ENCODE results near the gene CCDC182. TPM values are rescaled to one million over a fixed set of nuclear protein-coding genes. Genes with fewer than 3 reads are reported as not detected.

CCDC182 gene
- polyA plus RNA-seq, 4 donors = not detected

GRCh38 chr17:57744195-57745170 is 616 bp downstream of the CCDC182 start:
- 85 to 88% (median 85%) methylated on average over 26 of the region's 26 CpGs for WGBS, 3 donors
- H3K27ac ChIP-seq (ENCODE audit: low read depth in 1 of 3, low read length in 2 of 3) = no peak overlapping the region
- peaks cover 0 to 3% (median 0%) of the 10 kb centered on the region in 3 donors for H3K4me1 ChIP-seq (ENCODE audit: control insufficient read depth in 3 of 3, insufficient read depth in 2 of 3, low read depth in 1 of 3, low read length in 2 of 3)
- H3K27me3 ChIP-seq (ENCODE audit: control insufficient read depth in 3 of 3, insufficient read depth in 3 of 3, low read length in 3 of 3) = peaks cover 0 to 11% (median 0%) of the 10 kb centered on the region in 3 donors
- no peak overlapping the region for H3K4me3 ChIP-seq (ENCODE audit: low read depth in 1 of 3, low read length in 3 of 3)
- FAIRE-seq = no peak
- no peaks in the 10 kb centered on the region for H3K9me3 ChIP-seq (ENCODE audit: control insufficient read depth in 2 of 2, insufficient read depth in 1 of 2, low read depth in 1 of 2, low read length in 1 of 2)
- DNase-seq = no peak
- no peaks in the 10 kb centered on the region for H3K36me3 ChIP-seq (ENCODE audit: control insufficient read depth in 3 of 3, insufficient read depth in 2 of 3, low read depth in 1 of 3, low read length in 3 of 3)

- DNase-seq = no peak
- Histone ChIP-seq H3K9me3 (ENCODE audit: control insufficient read depth in 2 of 2, insufficient read depth in 1 of 2, low read depth in 1 of 2, low read length in 1 of 2) (no peaks in the 10 kb centered on the region), H3K27ac (ENCODE audit: low read depth in 1 of 3, low read length in 2 of 3) (no peak overlapping the region), H3K4me3 (ENCODE audit: low read depth in 1 of 3, low read length in 3 of 3) (no peak overlapping the region), H3K36me3 (ENCODE audit: control insufficient read depth in 3 of 3, insufficient read depth in 2 of 3, low read depth in 1 of 3, low read length in 3 of 3) (no peaks in the 10 kb centered on the region), H3K4me1 (ENCODE audit: control insufficient read depth in 3 of 3, insufficient read depth in 2 of 3, low read depth in 1 of 3, low read length in 2 of 3) (no peaks in the 10 kb centered on the region), H3K27me3 (ENCODE audit: control insufficient read depth in 3 of 3, insufficient read depth in 3 of 3, low read length in 3 of 3) (peaks cover 0 to 4% (median 0%) of the 10 kb centered on the region in 3 donors)
- FAIRE-seq = no peak
- WGBS, 3 donors = 34 to 50% (median 48%) methylated on average over 2 of the region's 2 CpGs
These were observed 4.9 kb downstream of the CCDC182 start for GRCh38 chr17:57740235-57740528.

GRCh38 chr17:57739402-57740234 is 5.5 kb downstream of the CCDC182 start:
- no peaks in the 10 kb centered on the region for H3K36me3 ChIP-seq (ENCODE audit: control insufficient read depth in 3 of 3, insufficient read depth in 2 of 3, low read depth in 1 of 3, low read length in 3 of 3)
- no peak overlapping the region for H3K27ac ChIP-seq (ENCODE audit: low read depth in 1 of 3, low read length in 2 of 3)
- FAIRE-seq (no peak), DNase-seq (peak; percentile 57 to 59)
- no peaks in the 10 kb centered on the region for H3K4me1 ChIP-seq (ENCODE audit: control insufficient read depth in 3 of 3, insufficient read depth in 2 of 3, low read depth in 1 of 3, low read length in 2 of 3)
- H3K27me3 ChIP-seq (ENCODE audit: control insufficient read depth in 3 of 3, insufficient read depth in 3 of 3, low read length in 3 of 3) = peaks cover 0 to under 1% (median 0%) of the 10 kb centered on the region in 3 donors
- no peaks in the 10 kb centered on the region for H3K9me3 ChIP-seq (ENCODE audit: control insufficient read depth in 2 of 2, insufficient read depth in 1 of 2, low read depth in 1 of 2, low read length in 1 of 2)
- no peak overlapping the region for H3K4me3 ChIP-seq (ENCODE audit: low read depth in 1 of 3, low read length in 3 of 3)
- 20 to 62% (median 29%) methylated on average over 1 of the region's 1 CpG for WGBS, 3 donors

GRCh38 chr17:57737450-57737849 is 7.6 kb downstream of the CCDC182 start:
- FAIRE-seq = no peak
- WGBS, 3 donors = 67 to 76% (median 71%) methylated on average over 3 of the region's 3 CpGs
- H3K4me3 ChIP-seq (ENCODE audit: low read depth in 1 of 3, low read length in 3 of 3) = no peak overlapping the region
- no peaks in the 10 kb centered on the region for H3K4me1 ChIP-seq (ENCODE audit: control insufficient read depth in 3 of 3, insufficient read depth in 2 of 3, low read depth in 1 of 3, low read length in 2 of 3)
- H3K36me3 ChIP-seq (ENCODE audit: control insufficient read depth in 3 of 3, insufficient read depth in 2 of 3, low read depth in 1 of 3, low read length in 3 of 3) = no peaks in the 10 kb centered on the region
- no peak for DNase-seq
- no peaks in the 10 kb centered on the region for H3K9me3 ChIP-seq (ENCODE audit: control insufficient read depth in 2 of 2, insufficient read depth in 1 of 2, low read depth in 1 of 2, low read length in 1 of 2)
- H3K27ac ChIP-seq (ENCODE audit: low read depth in 1 of 3, low read length in 2 of 3) = no peak overlapping the region
- no peaks in the 10 kb centered on the region for H3K27me3 ChIP-seq (ENCODE audit: control insufficient read depth in 3 of 3, insufficient read depth in 3 of 3, low read length in 3 of 3)

- Histone ChIP-seq H3K4me3 (ENCODE audit: low read depth in 1 of 3, low read length in 3 of 3) (no peak overlapping the region), H3K9me3 (ENCODE audit: control insufficient read depth in 2 of 2, insufficient read depth in 1 of 2, low read depth in 1 of 2, low read length in 1 of 2) (no peaks in the 10 kb centered on the region), H3K27ac (ENCODE audit: low read depth in 1 of 3, low read length in 2 of 3) (no peak overlapping the region), H3K36me3 (ENCODE audit: control insufficient read depth in 3 of 3, insufficient read depth in 2 of 3, low read depth in 1 of 3, low read length in 3 of 3) (no peaks in the 10 kb centered on the region), H3K27me3 (ENCODE audit: control insufficient read depth in 3 of 3, insufficient read depth in 3 of 3, low read length in 3 of 3) (peaks cover 0 to 2% (median 0%) of the 10 kb centered on the region in 3 donors), H3K4me1 (ENCODE audit: control insufficient read depth in 3 of 3, insufficient read depth in 2 of 3, low read depth in 1 of 3, low read length in 2 of 3) (no peaks in the 10 kb centered on the region)
- FAIRE-seq (no peak), DNase-seq (peak; percentile 11 to 16)
- 69 to 78% (median 76%) methylated on average over 6 of the region's 6 CpGs for WGBS, 3 donors
These were observed 9.4 kb downstream of the CCDC182 start for GRCh38 chr17:57735707-57736106.

GRCh38 chr17:57735230-57735629 is 9.9 kb downstream of the CCDC182 start:
- 81 to 88% (median 81%) methylated on average over 3 of the region's 3 CpGs for WGBS, 3 donors
- Histone ChIP-seq H3K9me3 (ENCODE audit: control insufficient read depth in 2 of 2, insufficient read depth in 1 of 2, low read depth in 1 of 2, low read length in 1 of 2) (no peaks in the 10 kb centered on the region), H3K27me3 (ENCODE audit: control insufficient read depth in 3 of 3, insufficient read depth in 3 of 3, low read length in 3 of 3) (peaks cover 0 to 2% (median 0%) of the 10 kb centered on the region in 3 donors), H3K36me3 (ENCODE audit: control insufficient read depth in 3 of 3, insufficient read depth in 2 of 3, low read depth in 1 of 3, low read length in 3 of 3) (no peaks in the 10 kb centered on the region), H3K27ac (ENCODE audit: low read depth in 1 of 3, low read length in 2 of 3) (no peak overlapping the region), H3K4me1 (ENCODE audit: control insufficient read depth in 3 of 3, insufficient read depth in 2 of 3, low read depth in 1 of 3, low read length in 2 of 3) (no peaks in the 10 kb centered on the region), H3K4me3 (ENCODE audit: low read depth in 1 of 3, low read length in 3 of 3) (no peak overlapping the region)
- DNase-seq (no peak), FAIRE-seq (no peak)

- H3K36me3 ChIP-seq (ENCODE audit: control insufficient read depth in 3 of 3, insufficient read depth in 2 of 3, low read depth in 1 of 3, low read length in 3 of 3) = no peaks in the 10 kb centered on the region
These were observed 12.0 kb downstream of the CCDC182 start for GRCh38 chr17:57733085-57733484.

GRCh38 chr17:57732062-57732461 is 13.0 kb downstream of the CCDC182 start:
- Histone ChIP-seq H3K27ac (ENCODE audit: low read depth in 1 of 3, low read length in 2 of 3) (no peak overlapping the region), H3K4me1 (ENCODE audit: control insufficient read depth in 3 of 3, insufficient read depth in 2 of 3, low read depth in 1 of 3, low read length in 2 of 3) (no peaks in the 10 kb centered on the region), H3K36me3 (ENCODE audit: control insufficient read depth in 3 of 3, insufficient read depth in 2 of 3, low read depth in 1 of 3, low read length in 3 of 3) (no peaks in the 10 kb centered on the region), H3K27me3 (ENCODE audit: control insufficient read depth in 3 of 3, insufficient read depth in 3 of 3, low read length in 3 of 3) (peaks cover 0 to 2% (median 0%) of the 10 kb centered on the region in 3 donors), H3K9me3 (ENCODE audit: control insufficient read depth in 2 of 2, insufficient read depth in 1 of 2, low read depth in 1 of 2, low read length in 1 of 2) (no peaks in the 10 kb centered on the region), H3K4me3 (ENCODE audit: low read depth in 1 of 3, low read length in 3 of 3) (no peak overlapping the region)
- no peak for DNase-seq
- 77 to 90% (median 89%) methylated on average over 3 of the region's 3 CpGs for WGBS, 3 donors
- no peak for FAIRE-seq

More at GRCh38 chr17:57733085-57733484, 12.0 kb downstream of the CCDC182 start:
- H3K9me3 ChIP-seq (ENCODE audit: control insufficient read depth in 2 of 2, insufficient read depth in 1 of 2, low read depth in 1 of 2, low read length in 1 of 2) = no peaks in the 10 kb centered on the region
- H3K27ac ChIP-seq (ENCODE audit: low read depth in 1 of 3, low read length in 2 of 3) = no peak overlapping the region
- no peak overlapping the region for H3K4me3 ChIP-seq (ENCODE audit: low read depth in 1 of 3, low read length in 3 of 3)
- no peaks in the 10 kb centered on the region for H3K4me1 ChIP-seq (ENCODE audit: control insufficient read depth in 3 of 3, insufficient read depth in 2 of 3, low read depth in 1 of 3, low read length in 2 of 3)
- 94 to 96% (median 94%) methylated on average over 2 of the region's 2 CpGs for WGBS, 3 donors
- DNase-seq = no peak
- H3K27me3 ChIP-seq (ENCODE audit: control insufficient read depth in 3 of 3, insufficient read depth in 3 of 3, low read length in 3 of 3) = peaks cover 0 to 2% (median 0%) of the 10 kb centered on the region in 3 donors
- no peak for FAIRE-seq

All from small intestine (tissue), 7 donors.